Chondrocyte (in vitro differentiated cells): ENCODE data around the gene KLHL24. TPM values are rescaled to one million over a fixed set of nuclear protein-coding genes. Genes with fewer than 3 reads are reported as not detected.
A peak's percentile ranks its signal among the peaks of the same experiment; 100 is the strongest.
"Not testable (repeated sequence)": the region's sequence is repeated elsewhere in the genome, so short reads cannot be mapped to it uniquely, and the experiment has no call there.

ENCODE experiments used
- DNase-seq: peaks from one replicate; pipeline ENCODE4 v3.0.0; 2021; ENCODE audit warnings: mixed read lengths, low spot score
- H3K27ac Mint-ChIP-seq: one replicate; pipeline ENCODE4 v1.8.0; 2021; ENCODE audit warnings: mild to moderate bottlenecking, moderate library complexity, mixed read lengths; ENCODE audit not compliant: unreplicated experiment
- H3K27me3 Mint-ChIP-seq: 2 replicates; pipeline ENCODE4 v1.8.0; 2021; ENCODE audit warnings: low read depth, mixed read lengths
- H3K36me3 Mint-ChIP-seq: 2 replicates; pipeline ENCODE4 v1.8.0; 2021; ENCODE audit warnings: low read depth, mixed read lengths
- H3K4me1 Mint-ChIP-seq: 2 replicates; pipeline ENCODE4 v1.8.0; 2021; ENCODE audit warnings: low read depth, mild to moderate bottlenecking, mixed read lengths
- H3K4me3 Mint-ChIP-seq: one replicate; pipeline ENCODE4 v1.8.0; 2021; ENCODE audit warnings: mild to moderate bottlenecking, moderate library complexity, mixed read lengths; ENCODE audit not compliant: unreplicated experiment
- H3K9me3 Mint-ChIP-seq: 2 replicates; pipeline ENCODE4 v1.8.0; 2021; ENCODE audit warnings: low read depth, mixed read lengths
- total RNA-seq: library from RNA; stranded (reverse); gene quantifications from 3 replicates; pipeline ENCODE4 v1.2.1, GENCODE V29; 2021
- TF ChIP-seq, protein P1 (sequence below): fragments of 200-600 bp; sonication (generic); IDR thresholded peaks from 2 replicates; pipeline ENCODE4 v1.5.0; 2021; ENCODE audit warnings: antibody characterized with exemption, mild to moderate bottlenecking, moderate library complexity

KLHL24 gene
- total RNA-seq, 1 donor from 2014 or later: 55.7 TPM

- DNase-seq: no peak
- peaks cover 20% of the 10 kb centered on the region for H3K36me3 Mint-ChIP-seq
Observed at GRCh38 chr3:183662099-183662498, 26.7 kb downstream of the KLHL24 start.

DNA sequence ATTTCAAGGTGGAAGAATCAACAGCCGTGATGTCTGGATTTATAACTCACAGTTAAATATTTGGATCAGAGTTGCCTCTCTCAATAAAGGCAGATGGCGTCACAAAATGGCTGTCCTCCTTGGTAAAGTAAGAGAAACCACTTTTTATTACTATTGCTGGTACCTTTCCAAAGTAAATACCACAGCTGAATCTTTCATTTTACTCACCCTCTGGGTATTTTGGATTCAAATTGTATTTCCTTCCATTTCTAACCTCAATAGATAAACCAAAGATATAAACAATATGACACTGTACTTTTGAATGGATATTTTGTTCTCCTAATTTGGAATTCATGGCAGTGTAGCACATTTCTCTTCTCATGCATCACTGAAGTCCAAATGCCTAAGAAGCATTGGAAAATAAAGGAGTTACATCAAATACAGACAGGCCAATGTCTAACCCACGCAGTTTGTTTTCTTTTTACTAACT is 29.5 kb downstream of the KLHL24 start:
- TF ChIP-seq, protein P1, sequence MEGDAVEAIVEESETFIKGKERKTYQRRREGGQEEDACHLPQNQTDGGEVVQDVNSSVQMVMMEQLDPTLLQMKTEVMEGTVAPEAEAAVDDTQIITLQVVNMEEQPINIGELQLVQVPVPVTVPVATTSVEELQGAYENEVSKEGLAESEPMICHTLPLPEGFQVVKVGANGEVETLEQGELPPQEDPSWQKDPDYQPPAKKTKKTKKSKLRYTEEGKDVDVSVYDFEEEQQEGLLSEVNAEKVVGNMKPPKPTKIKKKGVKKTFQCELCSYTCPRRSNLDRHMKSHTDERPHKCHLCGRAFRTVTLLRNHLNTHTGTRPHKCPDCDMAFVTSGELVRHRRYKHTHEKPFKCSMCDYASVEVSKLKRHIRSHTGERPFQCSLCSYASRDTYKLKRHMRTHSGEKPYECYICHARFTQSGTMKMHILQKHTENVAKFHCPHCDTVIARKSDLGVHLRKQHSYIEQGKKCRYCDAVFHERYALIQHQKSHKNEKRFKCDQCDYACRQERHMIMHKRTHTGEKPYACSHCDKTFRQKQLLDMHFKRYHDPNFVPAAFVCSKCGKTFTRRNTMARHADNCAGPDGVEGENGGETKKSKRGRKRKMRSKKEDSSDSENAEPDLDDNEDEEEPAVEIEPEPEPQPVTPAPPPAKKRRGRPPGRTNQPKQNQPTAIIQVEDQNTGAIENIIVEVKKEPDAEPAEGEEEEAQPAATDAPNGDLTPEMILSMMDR: no peak
- Mint-ChIP-seq H3K4me3 (no peak overlapping the region), H3K9me3 (no peaks in the 10 kb centered on the region), H3K36me3 (peaks cover 17% of the 10 kb centered on the region), H3K27ac (peak overlapping the region; percentile 37), H3K4me1 (peaks cover 19% of the 10 kb centered on the region), H3K27me3 (no peaks in the 10 kb centered on the region)
- DNase-seq: no peak

More at GRCh38 chr3:183662099-183662498, 26.7 kb downstream of the KLHL24 start:
- TF ChIP-seq, protein P1: no peak
- no peaks in the 10 kb centered on the region for H3K27me3 Mint-ChIP-seq
- H3K27ac Mint-ChIP-seq: peak overlapping the region; percentile 22
- no peaks in the 10 kb centered on the region for H3K9me3 Mint-ChIP-seq
- H3K4me3 Mint-ChIP-seq: no peak overlapping the region
- H3K4me1 Mint-ChIP-seq: peaks cover 19% of the 10 kb centered on the region

- no peak overlapping the region for H3K4me3 Mint-ChIP-seq
- no peaks in the 10 kb centered on the region for H3K27me3 Mint-ChIP-seq
- H3K9me3 Mint-ChIP-seq: no peaks in the 10 kb centered on the region
- peaks cover 11% of the 10 kb centered on the region for H3K36me3 Mint-ChIP-seq
- H3K27ac Mint-ChIP-seq: no peak overlapping the region
- H3K4me1 Mint-ChIP-seq: no peaks in the 10 kb centered on the region
- TF ChIP-seq, protein P1: no peak
- DNase-seq: no peak
Observed at GRCh38 chr3:183680061-183680460, 44.6 kb downstream of the KLHL24 start.

GRCh38 chr3:183687705-183688104 is 52.3 kb downstream of the KLHL24 start:
- no peak for DNase-seq
- Mint-ChIP-seq H3K27me3 (no peaks in the 10 kb centered on the region), H3K4me3 (no peak overlapping the region), H3K36me3 (no peaks in the 10 kb centered on the region), H3K9me3 (no peaks in the 10 kb centered on the region), H3K4me1 (peaks cover 4% of the 10 kb centered on the region), H3K27ac (no peak overlapping the region)
- TF ChIP-seq, protein P1: no peak

DNA sequence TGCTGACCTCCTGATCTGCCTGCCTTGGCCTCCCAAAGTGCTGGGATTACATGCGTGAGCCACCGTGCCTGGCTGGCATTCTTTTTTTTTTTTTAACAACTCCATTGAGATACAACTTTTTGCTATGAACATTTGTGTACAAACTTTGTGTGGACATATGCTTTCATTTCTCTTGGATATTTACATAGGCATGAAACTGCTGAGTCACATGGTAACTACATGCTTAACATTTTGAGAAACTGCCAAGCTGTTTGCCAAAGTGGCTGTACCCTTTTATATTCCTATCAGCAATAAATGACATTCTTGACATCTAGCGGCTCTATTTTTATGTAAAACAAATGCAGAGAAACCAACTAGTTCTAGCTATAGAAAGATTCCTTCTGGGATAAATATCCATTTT is 53.5 kb downstream of the KLHL24 start:
- H3K27me3 Mint-ChIP-seq: no peaks in the 10 kb centered on the region
- no peaks in the 10 kb centered on the region for H3K9me3 Mint-ChIP-seq
- no peak for DNase-seq
- H3K36me3 Mint-ChIP-seq: no peaks in the 10 kb centered on the region
- H3K4me3 Mint-ChIP-seq: no peak overlapping the region
- peaks cover 4% of the 10 kb centered on the region for H3K4me1 Mint-ChIP-seq
- no peak overlapping the region for H3K27ac Mint-ChIP-seq
- TF ChIP-seq, protein P1: no peak

GRCh38 chr3:183689621-183690020 is 54.2 kb downstream of the KLHL24 start:
- not testable (repeated sequence) for H3K27ac Mint-ChIP-seq, DNase-seq, H3K36me3 Mint-ChIP-seq, H3K4me3 Mint-ChIP-seq, H3K9me3 Mint-ChIP-seq, H3K4me1 Mint-ChIP-seq, H3K27me3 Mint-ChIP-seq
